Hepatocyte (in vitro differentiated cells): Measurements from ENCODE around the gene TDRKH. TPM values are rescaled to one million over a fixed set of nuclear protein-coding genes. Genes with fewer than 3 reads are reported as not detected.

Experiments
- DNase-seq: peaks from one replicate; pipeline ENCODE4 v3.0.0-alpha.2; 2016; ENCODE audit warnings: low spot score
- H2AFZ ChIP-seq: fragments of 200-600 bp; sonication (generic); 2 replicates; pipeline ENCODE4 v1.6.0; 2016; ENCODE audit warnings: antibody characterized with exemption, mild to moderate bottlenecking
- H3K27ac ChIP-seq: fragments of 200-600 bp; sonication (generic); 2 replicates; pipeline ENCODE4 v1.5.1; 2016; ENCODE audit warnings: mild to moderate bottlenecking
- H3K27me3 ChIP-seq: fragments of 200-600 bp; sonication (generic); 2 replicates; pipeline ENCODE4 v1.6.1; 2016
- H3K36me3 ChIP-seq: fragments of 200-600 bp; sonication (generic); replicated peaks from 2 replicates; pipeline ENCODE4 v1.5.1; 2016; ENCODE audit warnings: low read depth; ENCODE audit not compliant: insufficient read depth
- H3K4me1 ChIP-seq: fragments of 200-600 bp; sonication (generic); 2 replicates; pipeline ENCODE4 v1.5.1; 2016; ENCODE audit warnings: mild to moderate bottlenecking, moderate library complexity; ENCODE audit not compliant: insufficient read depth
- H3K4me2 ChIP-seq: fragments of 200-600 bp; sonication (generic); 2 replicates; pipeline ENCODE4 v1.6.0; 2016
- H3K4me3 ChIP-seq: fragments of 200-600 bp; sonication (generic); 2 replicates; pipeline ENCODE4 v1.5.1; 2016; ENCODE audit warnings: mild to moderate bottlenecking
- H3K79me2 ChIP-seq: fragments of 200-600 bp; sonication (generic); 2 replicates; pipeline ENCODE4 v1.6.0; 2017; ENCODE audit warnings: mild to moderate bottlenecking
- H3K9me2 ChIP-seq: fragments of 200-600 bp; sonication (generic); replicated peaks from 2 replicates; pipeline ENCODE4 v1.6.0; 2017; ENCODE audit warnings: mild to moderate bottlenecking; ENCODE audit not compliant: insufficient read depth
- H3K9me3 ChIP-seq: fragments of 200-600 bp; sonication (generic); 2 replicates; pipeline ENCODE4 v1.5.1; 2016; ENCODE audit warnings: low read depth, mild to moderate bottlenecking
- H4K20me1 ChIP-seq: fragments of 200-600 bp; sonication (generic); 2 replicates; pipeline ENCODE4 v1.6.0; 2016; ENCODE audit warnings: mild to moderate bottlenecking; ENCODE audit not compliant: insufficient read depth, poor library complexity, severe bottlenecking
- EZH2 ChIP-seq: fragments of 200-600 bp; sonication (generic); IDR thresholded peaks from 2 replicates; pipeline ENCODE4 v1.6.1; 2016; ENCODE audit warnings: antibody characterized with exemption, mild to moderate bottlenecking, borderline replicate concordance
- EZH2phosphoT487 ChIP-seq: fragments of 200-600 bp; sonication (generic); IDR thresholded peaks from one replicate; pipeline ENCODE4 v1.6.1; 2018; ENCODE audit warnings: antibody characterized with exemption, mild to moderate bottlenecking, low read depth, moderate library complexity; ENCODE audit not compliant: unreplicated experiment, severe bottlenecking
- WGBS: methylation state at CpG from one replicate; pipeline ENCODE4 v1.1.6; 2016; ENCODE audit warnings: low lambda C conversion rate; ENCODE audit errors: missing lambda C conversion rate; 5-methylcytosine and 5-hydroxymethylcytosine counted together
- polyA plus RNA-seq: library from polyadenylated mRNA; unstranded; fragments of >200 nt; fragmentation: Nextera tagmentation; extraction: Ambion mirVana; gene quantifications from 2 replicates; pipeline ENCODE4 v1.2.1, GENCODE V29; 2016
- total RNA-seq: library from RNA; depleted of rRNA; stranded (reverse); fragments of >200 nt; gene quantifications from 2 replicates; pipeline ENCODE4 v1.2.3, GENCODE V29; 2014
- TF ChIP-seq, protein P1 (sequence below): fragments of 200-600 bp; sonication (generic); IDR thresholded peaks from 2 replicates; pipeline ENCODE4 v1.5.1; 2016; ENCODE audit warnings: antibody characterized with exemption, mild to moderate bottlenecking; ENCODE audit not compliant: poor library complexity

Gene TDRKH
- total and polyA plus RNA-seq, 2 experiments from 2014 or later, result 1.8 to 3.4 TPM

DNA sequence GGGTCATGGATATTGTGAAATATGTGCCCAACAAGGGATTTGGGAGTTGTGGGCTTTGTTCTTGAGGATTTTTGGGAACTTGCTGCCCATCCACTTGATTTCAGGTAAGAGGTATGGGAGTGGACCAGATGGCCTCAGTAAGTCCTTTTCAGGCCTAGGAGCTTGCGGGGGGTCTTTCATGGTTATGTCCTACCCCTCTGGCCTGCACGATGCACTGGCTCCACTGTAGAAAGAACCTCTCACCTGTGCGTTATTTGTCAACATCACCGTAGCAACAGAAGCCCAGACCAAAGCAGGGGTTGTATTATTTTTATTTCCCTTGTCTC, 60.4 kb downstream of the TDRKH start:
- Histone ChIP-seq H3K27ac (no peak overlapping the region), H3K36me3 (no peaks in the 10 kb centered on the region), H3K4me1 (no peaks in the 10 kb centered on the region), H3K4me2 (no peak overlapping the region), H3K27me3 (no peaks in the 10 kb centered on the region), H3K9me3 (no peaks in the 10 kb centered on the region), H3K9me2 (no peaks in the 10 kb centered on the region), H4K20me1 (no peaks in the 10 kb centered on the region), H3K4me3 (no peak overlapping the region), H2AFZ (no peak overlapping the region), H3K79me2 (no peaks in the 10 kb centered on the region)
- no peak for DNase-seq
- TF ChIP-seq EZH2 (no peak), EZH2phosphoT487 (no peak)
- TF ChIP-seq, protein P1, sequence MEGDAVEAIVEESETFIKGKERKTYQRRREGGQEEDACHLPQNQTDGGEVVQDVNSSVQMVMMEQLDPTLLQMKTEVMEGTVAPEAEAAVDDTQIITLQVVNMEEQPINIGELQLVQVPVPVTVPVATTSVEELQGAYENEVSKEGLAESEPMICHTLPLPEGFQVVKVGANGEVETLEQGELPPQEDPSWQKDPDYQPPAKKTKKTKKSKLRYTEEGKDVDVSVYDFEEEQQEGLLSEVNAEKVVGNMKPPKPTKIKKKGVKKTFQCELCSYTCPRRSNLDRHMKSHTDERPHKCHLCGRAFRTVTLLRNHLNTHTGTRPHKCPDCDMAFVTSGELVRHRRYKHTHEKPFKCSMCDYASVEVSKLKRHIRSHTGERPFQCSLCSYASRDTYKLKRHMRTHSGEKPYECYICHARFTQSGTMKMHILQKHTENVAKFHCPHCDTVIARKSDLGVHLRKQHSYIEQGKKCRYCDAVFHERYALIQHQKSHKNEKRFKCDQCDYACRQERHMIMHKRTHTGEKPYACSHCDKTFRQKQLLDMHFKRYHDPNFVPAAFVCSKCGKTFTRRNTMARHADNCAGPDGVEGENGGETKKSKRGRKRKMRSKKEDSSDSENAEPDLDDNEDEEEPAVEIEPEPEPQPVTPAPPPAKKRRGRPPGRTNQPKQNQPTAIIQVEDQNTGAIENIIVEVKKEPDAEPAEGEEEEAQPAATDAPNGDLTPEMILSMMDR, result no peak
- WGBS, result 91% methylated on average over 4 of the region's 4 CpGs

DNA sequence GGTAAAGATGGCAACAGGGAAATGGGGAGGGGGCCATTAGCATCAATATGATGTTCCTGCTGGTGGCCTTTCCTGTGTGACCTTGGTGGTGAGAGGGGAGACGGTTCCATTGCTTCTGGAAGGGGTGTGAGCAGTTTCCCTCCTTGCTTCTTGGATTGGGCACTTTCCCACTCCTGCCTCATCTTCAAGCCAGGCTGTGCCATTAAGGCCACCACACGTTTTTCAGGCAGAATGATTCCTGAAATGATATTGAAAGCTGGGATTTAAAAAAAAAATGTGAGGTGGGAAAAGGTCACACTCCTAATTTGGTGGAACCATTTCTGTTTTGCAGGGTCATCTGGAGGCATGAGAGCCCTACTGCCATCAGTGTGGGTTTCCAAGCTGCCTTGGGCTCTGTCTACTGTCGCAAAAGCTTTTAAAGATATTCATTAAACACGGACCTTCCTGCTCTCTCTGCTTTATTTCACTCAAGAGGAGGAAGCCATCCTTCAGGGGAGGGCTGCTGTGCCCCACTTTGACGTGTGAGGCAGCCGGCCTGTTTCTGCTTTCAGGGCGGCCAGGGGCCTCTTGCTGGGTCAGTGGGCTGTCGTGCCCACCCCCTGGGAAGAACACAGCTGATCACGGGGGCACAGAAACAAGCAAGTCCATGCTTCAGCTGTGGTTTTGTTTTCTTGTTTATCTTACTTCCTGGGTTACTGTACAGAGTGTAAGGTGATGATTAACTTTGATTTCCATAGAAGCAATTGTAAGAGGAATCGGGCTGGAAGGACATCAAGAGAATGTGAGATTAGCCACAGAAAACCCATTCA, 60.9 kb downstream of the TDRKH start:
- no peak overlapping the region for H3K27ac ChIP-seq
- H4K20me1 ChIP-seq, result no peaks in the 10 kb centered on the region
- no peaks in the 10 kb centered on the region for H3K4me1 ChIP-seq
- no peak for TF ChIP-seq EZH2phosphoT487
- TF ChIP-seq EZH2, result no peak
- TF ChIP-seq, protein P1, result no peak
- WGBS, result 53% methylated on average over 10 of the region's 10 CpGs
- no peak overlapping the region for H3K4me2 ChIP-seq
- no peaks in the 10 kb centered on the region for H3K9me2 ChIP-seq
- DNase-seq, result no peak
- H3K27me3 ChIP-seq, result no peaks in the 10 kb centered on the region
- no peaks in the 10 kb centered on the region for H3K79me2 ChIP-seq
- H2AFZ ChIP-seq, result no peak overlapping the region
- no peak overlapping the region for H3K4me3 ChIP-seq
- no peaks in the 10 kb centered on the region for H3K36me3 ChIP-seq
- no peaks in the 10 kb centered on the region for H3K9me3 ChIP-seq

DNA sequence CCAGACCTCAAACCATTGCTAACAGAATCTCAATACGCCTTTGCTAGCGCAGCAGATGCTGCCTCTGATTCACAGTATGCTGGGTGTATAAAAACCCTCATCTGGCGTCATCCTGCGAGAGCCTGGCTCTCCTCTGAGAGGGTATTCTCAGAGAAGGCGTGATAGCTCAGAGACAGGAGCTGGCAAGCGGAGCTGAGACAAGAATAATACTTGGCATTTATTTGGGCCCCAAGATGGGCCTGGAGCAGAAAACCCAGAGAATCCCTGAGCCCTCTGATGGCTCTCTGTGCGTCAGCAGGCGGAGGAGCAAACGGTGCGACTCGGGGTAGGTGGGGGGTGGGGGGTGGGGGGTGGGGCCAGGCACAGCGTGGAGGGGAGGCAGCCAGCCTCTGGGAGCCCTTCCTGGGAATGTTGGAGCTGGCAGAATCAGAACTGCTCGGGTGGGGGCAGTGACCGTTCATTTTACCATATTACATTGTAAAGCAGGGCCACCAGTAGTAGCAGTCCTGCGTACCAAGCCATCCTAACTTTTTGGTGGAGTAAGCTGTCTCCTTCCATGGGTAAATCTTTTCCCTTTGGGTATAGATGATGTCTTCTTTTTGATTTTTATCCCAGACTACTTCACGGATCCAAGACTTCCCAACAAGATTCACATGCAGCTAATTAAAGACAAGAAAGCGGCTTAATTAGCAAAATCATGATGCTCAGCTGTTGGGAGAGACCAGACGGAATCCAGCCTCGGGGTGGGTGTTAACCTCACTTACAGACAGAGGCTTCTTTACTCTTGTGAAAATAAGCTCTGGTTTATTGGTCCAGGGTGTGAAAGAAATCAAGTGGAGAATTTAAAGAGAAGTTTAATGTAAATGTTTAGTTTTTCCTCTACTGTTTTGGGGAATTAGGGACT, 61.9 kb downstream of the TDRKH start:
- Histone ChIP-seq H3K4me1 (no peaks in the 10 kb centered on the region), H3K27me3 (peaks cover 2% of the 10 kb centered on the region), H3K4me3 (no peak overlapping the region), H3K4me2 (peak overlapping the region; percentile 50), H2AFZ (no peak overlapping the region), H3K27ac (no peak overlapping the region), H4K20me1 (no peaks in the 10 kb centered on the region), H3K9me2 (no peaks in the 10 kb centered on the region), H3K9me3 (no peaks in the 10 kb centered on the region), H3K79me2 (no peaks in the 10 kb centered on the region), H3K36me3 (no peaks in the 10 kb centered on the region)
- no peak for DNase-seq
- TF ChIP-seq, protein P1, result no peak
- TF ChIP-seq EZH2 (no peak), EZH2phosphoT487 (no peak)
- 38% methylated on average over 19 of the region's 19 CpGs for WGBS
